HCT116 (cell line): ENCODE data around the gene ADARB1. TPM values are rescaled to one million over a fixed set of nuclear protein-coding genes. Genes with fewer than 3 reads are reported as not detected.

Source experiments
- ATAC-seq: fragments of 200-7000 bp; cut with Tn5 transposase; 2 replicates; pipeline ENCODE4 v1.9.1; 2020; ENCODE audit warnings: mild to moderate bottlenecking, moderate library complexity
- BruUV-seq: library from RNA; stranded (reverse); fragments of 400-500 nt; replicated peaks from 2 replicates; lab custom pipeline; 2021; lab: Mats Ljungman, UMichigan
- CTCF ChIA-PET: fragments of 300-600 bp; sonication (Branson Sonifier 250); formaldehyde crosslinking; loops from one replicate; lab custom pipeline; 2021; ENCODE audit warnings: antibody characterized with exemption; lab: Charles Lee
- POLR2A ChIA-PET: fragments of 300-600, 350-600 bp; sonication (Branson Sonifier 250); formaldehyde crosslinking; loops from one replicate; lab custom pipeline; 2021; ENCODE audit warnings: antibody characterized with exemption; lab: Charles Lee
- RAD21 ChIA-PET, 2 experiments: fragments of 300-600 bp; sonication (Branson Sonifier 250); formaldehyde crosslinking; loops; one replicate each; lab custom pipeline; 2023; ENCODE audit warnings: low total read pairs in 2 of 2; ENCODE audit not compliant: uncharacterized antibody in 2 of 2, unreplicated experiment in 2 of 2, low non-redundant PET in 1 of 2; lab: Charles Lee
- DNase-seq: peaks from one replicate; pipeline ENCODE4 v3.0.0-alpha.2; 2010; ENCODE audit warnings: low read depth, low spot score
- H2AFZ ChIP-seq: fragments of 200-600 bp; shearing (Covaris generic), sonication (generic); 2 replicates; pipeline ENCODE4 v1.6.1; 2017; ENCODE audit warnings: low read depth, mixed run types, mixed read lengths, antibody characterized with exemption, low read length; ENCODE audit not compliant: poor library complexity, severe bottlenecking
- H3K27ac ChIP-seq: 2 replicates; pipeline ENCODE4 v1.5.1; 2012; ENCODE audit warnings: low read depth, low read length
- H3K27me3 ChIP-seq: fragments of 200-600 bp; sonication (generic); 2 replicates; pipeline ENCODE4 v1.6.1; 2016; ENCODE audit warnings: mixed run types, low read length, mixed read lengths; ENCODE audit not compliant: insufficient read depth
- H3K36me3 ChIP-seq, 2 experiments: fragments of 200-500 bp in 1 of 2; fragments of 200-600 bp in 1 of 2; sonication (Bioruptor generic) in 1 of 2; sonication (generic) in 1 of 2; 2 replicates each; pipeline versions ENCODE4 v1.5.1 to v1.6.1; 2014 to 2016; ENCODE audit warnings: low read length in 2 of 2, inconsistent platforms in 1 of 2, mixed read lengths in 1 of 2, mixed run types in 1 of 2; ENCODE audit not compliant: insufficient read depth in 2 of 2, control insufficient read depth in 1 of 2
- H3K4me1 ChIP-seq, 2 experiments: fragments of 200-600 bp in 1 of 2; sonication (generic) in 1 of 2; 2 replicates each; pipeline versions ENCODE4 v1.5.1 to v1.6.1; 2012 to 2017; ENCODE audit warnings: low read length in 2 of 2, inconsistent platforms in 1 of 2, mild to moderate bottlenecking in 1 of 2, mixed read lengths in 1 of 2, mixed run types in 1 of 2, moderate library complexity in 1 of 2; ENCODE audit not compliant: insufficient read depth in 2 of 2, control insufficient read depth in 1 of 2
- H3K4me2 ChIP-seq: fragments of 200-600 bp; sonication (generic); 2 replicates; pipeline ENCODE4 v1.6.1; 2017; ENCODE audit warnings: mixed run types, low read length, mixed read lengths
- H3K4me3 ChIP-seq, 2 experiments: fragments of 200-600 bp in 1 of 2; sonication (generic) in 1 of 2; replicated peaks in 1 of 2; 2 replicates each; pipeline ENCODE4 v1.5.1; 2011 to 2016; ENCODE audit warnings: low read length in 2 of 2, control low read depth in 1 of 2, low read depth in 1 of 2, mild to moderate bottlenecking in 1 of 2, mixed read lengths in 1 of 2, mixed run types in 1 of 2
- H3K79me2 ChIP-seq: fragments of 200-600 bp; sonication (generic); 2 replicates; pipeline ENCODE4 v1.6.1; 2017; ENCODE audit warnings: mild to moderate bottlenecking, mixed run types, low read length, moderate library complexity, mixed read lengths; ENCODE audit not compliant: insufficient read depth
- H3K9ac ChIP-seq: fragments of 200-600 bp; sonication (generic); 2 replicates; pipeline ENCODE4 v1.6.1; 2016; ENCODE audit warnings: low read length, mixed read lengths
- H3K9me2 ChIP-seq: fragments of 200-600 bp; sonication (generic), shearing (Covaris generic); 2 replicates; pipeline ENCODE4 v1.6.1; 2017; ENCODE audit warnings: mixed run types, mild to moderate bottlenecking, moderate library complexity; ENCODE audit not compliant: insufficient read depth
- H3K9me3 ChIP-seq, 2 experiments: fragments of 200-500 bp in 1 of 2; fragments of 200-600 bp in 1 of 2; sonication (Bioruptor generic) in 1 of 2; sonication (generic) in 1 of 2; 2 replicates each; pipeline ENCODE4 v1.6.1; 2014 to 2017; ENCODE audit warnings: low read length in 2 of 2, mixed read lengths in 2 of 2, inconsistent platforms in 1 of 2, low read depth in 1 of 2, mild to moderate bottlenecking in 1 of 2, mixed run types in 1 of 2, moderate library complexity in 1 of 2; ENCODE audit not compliant: control insufficient read depth in 1 of 2, insufficient read depth in 1 of 2
- H4K20me1 ChIP-seq: fragments of 200-600 bp; sonication (generic), shearing (Covaris generic); 2 replicates; pipeline ENCODE4 v1.6.1; 2017; ENCODE audit warnings: mixed run types, mild to moderate bottlenecking, moderate library complexity; ENCODE audit not compliant: insufficient read depth
- CEBPB ChIP-seq: IDR thresholded peaks from 2 replicates; pipeline ENCODE4 v1.6.1; 2012; ENCODE audit warnings: low read depth
- EGR1 ChIP-seq: IDR thresholded peaks from 2 replicates; pipeline ENCODE4 v1.6.1; 2012; ENCODE audit warnings: low read depth
- ELF1 ChIP-seq: IDR thresholded peaks from 2 replicates; pipeline ENCODE4 v1.6.1; 2012; ENCODE audit warnings: low read depth, borderline replicate concordance
- POLR2AphosphoS5 ChIP-seq: IDR thresholded peaks from 2 replicates; pipeline ENCODE4 v1.6.1; 2011; ENCODE audit warnings: mild to moderate bottlenecking, low read depth, low read length, moderate library complexity
- ZFX ChIP-seq: fragments of 450-650 bp; IDR thresholded peaks from 2 replicates; pipeline ENCODE4 v1.6.1; 2017
- intact Hi-C: fragments of 100-400 bp; cut with micrococcal nuclease; formaldehyde crosslinking; loops from 2 replicates; pipeline ENCODE4 v1.10.0; 2022
- total RNA-seq: library from RNA; stranded (reverse); gene quantifications from one replicate; pipeline ENCODE4 v1.2.1, GENCODE V29; 2021; ENCODE audit not compliant: unreplicated experiment
- TF ChIP-seq, protein P1 (sequence below): IDR thresholded peaks from 2 replicates; pipeline ENCODE4 v1.6.1; 2012; ENCODE audit warnings: low read depth

The ADARB1 gene
- total RNA-seq, 1 experiment from 2014 or later, result 13.5 TPM

DNA sequence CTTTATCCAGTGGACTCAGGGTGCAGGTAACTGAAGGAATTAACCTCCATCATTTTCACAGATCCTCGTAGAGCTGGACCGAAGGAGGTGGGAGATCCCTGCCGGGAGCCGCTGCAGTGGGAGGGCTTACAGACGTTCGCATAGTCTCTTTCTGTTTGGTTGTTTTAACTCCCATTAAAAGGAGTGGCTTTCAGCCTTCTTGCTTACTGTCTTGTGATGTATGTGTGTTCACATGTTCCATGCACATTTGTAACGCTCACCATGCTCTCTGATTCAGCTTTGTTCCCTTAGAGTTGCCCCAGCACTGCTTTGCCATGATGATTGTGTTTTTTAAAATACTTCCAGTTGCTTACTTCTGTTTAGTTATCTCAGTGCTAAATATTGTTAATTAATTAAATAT lies 85.8 kb downstream of the ADARB1 start:
- no peak for DNase-seq
- Histone ChIP-seq H3K79me2 (no peaks in the 10 kb centered on the region), H3K9ac (no peak overlapping the region), H4K20me1 (no peaks in the 10 kb centered on the region), H3K36me3 (no peaks in the 10 kb centered on the region), H3K4me3 (no peak overlapping the region), H3K9me3 (no peaks in the 10 kb centered on the region), H3K27me3 (no peaks in the 10 kb centered on the region), H3K27ac (no peak overlapping the region), H3K4me2 (no peak overlapping the region), H2AFZ (no peak overlapping the region), H3K4me1 (no peaks in the 10 kb centered on the region), H3K9me2 (no peaks in the 10 kb centered on the region)
- ChIA-PET POLR2A (no interaction called here), RAD21 (no interaction called here), CTCF (no interaction called here)
- TF ChIP-seq ELF1 (no peak), ZFX (no peak), EGR1 (no peak), POLR2AphosphoS5 (no peak), CEBPB (no peak)
- TF ChIP-seq, protein P1, sequence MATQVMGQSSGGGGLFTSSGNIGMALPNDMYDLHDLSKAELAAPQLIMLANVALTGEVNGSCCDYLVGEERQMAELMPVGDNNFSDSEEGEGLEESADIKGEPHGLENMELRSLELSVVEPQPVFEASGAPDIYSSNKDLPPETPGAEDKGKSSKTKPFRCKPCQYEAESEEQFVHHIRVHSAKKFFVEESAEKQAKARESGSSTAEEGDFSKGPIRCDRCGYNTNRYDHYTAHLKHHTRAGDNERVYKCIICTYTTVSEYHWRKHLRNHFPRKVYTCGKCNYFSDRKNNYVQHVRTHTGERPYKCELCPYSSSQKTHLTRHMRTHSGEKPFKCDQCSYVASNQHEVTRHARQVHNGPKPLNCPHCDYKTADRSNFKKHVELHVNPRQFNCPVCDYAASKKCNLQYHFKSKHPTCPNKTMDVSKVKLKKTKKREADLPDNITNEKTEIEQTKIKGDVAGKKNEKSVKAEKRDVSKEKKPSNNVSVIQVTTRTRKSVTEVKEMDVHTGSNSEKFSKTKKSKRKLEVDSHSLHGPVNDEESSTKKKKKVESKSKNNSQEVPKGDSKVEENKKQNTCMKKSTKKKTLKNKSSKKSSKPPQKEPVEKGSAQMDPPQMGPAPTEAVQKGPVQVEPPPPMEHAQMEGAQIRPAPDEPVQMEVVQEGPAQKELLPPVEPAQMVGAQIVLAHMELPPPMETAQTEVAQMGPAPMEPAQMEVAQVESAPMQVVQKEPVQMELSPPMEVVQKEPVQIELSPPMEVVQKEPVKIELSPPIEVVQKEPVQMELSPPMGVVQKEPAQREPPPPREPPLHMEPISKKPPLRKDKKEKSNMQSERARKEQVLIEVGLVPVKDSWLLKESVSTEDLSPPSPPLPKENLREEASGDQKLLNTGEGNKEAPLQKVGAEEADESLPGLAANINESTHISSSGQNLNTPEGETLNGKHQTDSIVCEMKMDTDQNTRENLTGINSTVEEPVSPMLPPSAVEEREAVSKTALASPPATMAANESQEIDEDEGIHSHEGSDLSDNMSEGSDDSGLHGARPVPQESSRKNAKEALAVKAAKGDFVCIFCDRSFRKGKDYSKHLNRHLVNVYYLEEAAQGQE, result no peak
- no TSS peak for BruUV-seq
- no peak for ATAC-seq
- intact Hi-C loops, result no loop called here
